ENCODE results near the gene EVA1A.

Gene EVA1A

GRCh38 chr2:75541430-75541829, 19.3 kb downstream of the EVA1A start:
- Histone ChIP-seq H3K4me3 (ENCODE audit: low read length) (no peak overlapping the region), H3K36me3 (ENCODE audit: control insufficient read depth, insufficient read depth, low read length) (no peaks in the 10 kb centered on the region), H3K27me3 (ENCODE audit: control insufficient read depth, insufficient read depth, low read length) (no peaks in the 10 kb centered on the region), H3K4me1 (ENCODE audit: control insufficient read depth, insufficient read depth, low read length) (no peaks in the 10 kb centered on the region), H3K27ac (ENCODE audit: low read depth, low read length) (no peak overlapping the region), H3K9ac (ENCODE audit: low read length) (no peak overlapping the region)

GRCh38 chr2:75540994-75541393, 19.7 kb downstream of the EVA1A start:
- Histone ChIP-seq H3K27me3 (ENCODE audit: control insufficient read depth, insufficient read depth, low read length) (no peaks in the 10 kb centered on the region), H3K27ac (ENCODE audit: low read depth, low read length) (no peak overlapping the region), H3K4me1 (ENCODE audit: control insufficient read depth, insufficient read depth, low read length) (no peaks in the 10 kb centered on the region), H3K4me3 (ENCODE audit: low read length) (no peak overlapping the region), H3K9ac (ENCODE audit: low read length) (no peak overlapping the region), H3K36me3 (ENCODE audit: control insufficient read depth, insufficient read depth, low read length) (no peaks in the 10 kb centered on the region)

GRCh38 chr2:75539955-75540716, 20.6 kb downstream of the EVA1A start:
- no peak overlapping the region for H3K4me3 ChIP-seq (ENCODE audit: low read length)
- H3K36me3 ChIP-seq (ENCODE audit: control insufficient read depth, insufficient read depth, low read length), result no peaks in the 10 kb centered on the region
- H3K9ac ChIP-seq (ENCODE audit: low read length), result no peak overlapping the region
- no peak overlapping the region for H3K27ac ChIP-seq (ENCODE audit: low read depth, low read length)
- H3K27me3 ChIP-seq (ENCODE audit: control insufficient read depth, insufficient read depth, low read length), result no peaks in the 10 kb centered on the region
- no peaks in the 10 kb centered on the region for H3K4me1 ChIP-seq (ENCODE audit: control insufficient read depth, insufficient read depth, low read length)

- Histone ChIP-seq H3K9ac (ENCODE audit: low read length) (no peak overlapping the region), H3K4me3 (ENCODE audit: low read length) (no peak overlapping the region), H3K4me1 (ENCODE audit: control insufficient read depth, insufficient read depth, low read length) (no peaks in the 10 kb centered on the region), H3K36me3 (ENCODE audit: control insufficient read depth, insufficient read depth, low read length) (no peaks in the 10 kb centered on the region), H3K27me3 (ENCODE audit: control insufficient read depth, insufficient read depth, low read length) (no peaks in the 10 kb centered on the region), H3K27ac (ENCODE audit: low read depth, low read length) (no peak overlapping the region)
These were observed 21.9 kb downstream of the EVA1A start for GRCh38 chr2:75538521-75539490.

GRCh38 chr2:75537658-75538057, 23.1 kb downstream of the EVA1A start:
- H3K4me1 ChIP-seq (ENCODE audit: control insufficient read depth, insufficient read depth, low read length), result no peaks in the 10 kb centered on the region
- no peak overlapping the region for H3K9ac ChIP-seq (ENCODE audit: low read length)
- H3K27ac ChIP-seq (ENCODE audit: low read depth, low read length), result no peak overlapping the region
- no peaks in the 10 kb centered on the region for H3K36me3 ChIP-seq (ENCODE audit: control insufficient read depth, insufficient read depth, low read length)
- no peaks in the 10 kb centered on the region for H3K27me3 ChIP-seq (ENCODE audit: control insufficient read depth, insufficient read depth, low read length)
- no peak overlapping the region for H3K4me3 ChIP-seq (ENCODE audit: low read length)

- H3K36me3 ChIP-seq (ENCODE audit: control insufficient read depth, insufficient read depth, low read length), result no peaks in the 10 kb centered on the region
- H3K27me3 ChIP-seq (ENCODE audit: control insufficient read depth, insufficient read depth, low read length), result no peaks in the 10 kb centered on the region
- no peaks in the 10 kb centered on the region for H3K4me1 ChIP-seq (ENCODE audit: control insufficient read depth, insufficient read depth, low read length)
- H3K4me3 ChIP-seq (ENCODE audit: low read length), result no peak overlapping the region
- no peak overlapping the region for H3K27ac ChIP-seq (ENCODE audit: low read depth, low read length)
- no peak overlapping the region for H3K9ac ChIP-seq (ENCODE audit: low read length)
These were observed 27.6 kb downstream of the EVA1A start for GRCh38 chr2:75533135-75533534.

- no peak overlapping the region for H3K9ac ChIP-seq (ENCODE audit: low read length)
- H3K4me1 ChIP-seq (ENCODE audit: control insufficient read depth, insufficient read depth, low read length), result no peaks in the 10 kb centered on the region
- H3K36me3 ChIP-seq (ENCODE audit: control insufficient read depth, insufficient read depth, low read length), result no peaks in the 10 kb centered on the region
- no peaks in the 10 kb centered on the region for H3K27me3 ChIP-seq (ENCODE audit: control insufficient read depth, insufficient read depth, low read length)
- H3K27ac ChIP-seq (ENCODE audit: low read depth, low read length), result no peak overlapping the region
- no peak overlapping the region for H3K4me3 ChIP-seq (ENCODE audit: low read length)
These were observed 28.3 kb downstream of the EVA1A start for GRCh38 chr2:75532488-75532887.

- no peaks in the 10 kb centered on the region for H3K36me3 ChIP-seq (ENCODE audit: control insufficient read depth, insufficient read depth, low read length)
- H3K27me3 ChIP-seq (ENCODE audit: control insufficient read depth, insufficient read depth, low read length), result no peaks in the 10 kb centered on the region
- no peak overlapping the region for H3K9ac ChIP-seq (ENCODE audit: low read length)
- H3K4me1 ChIP-seq (ENCODE audit: control insufficient read depth, insufficient read depth, low read length), result no peaks in the 10 kb centered on the region
- H3K4me3 ChIP-seq (ENCODE audit: low read length), result no peak overlapping the region
- no peak overlapping the region for H3K27ac ChIP-seq (ENCODE audit: low read depth, low read length)
These were observed 32.3 kb downstream of the EVA1A start for GRCh38 chr2:75528221-75528977.

GRCh38 chr2:75527676-75528075, 33.1 kb downstream of the EVA1A start:
- Histone ChIP-seq H3K27me3 (ENCODE audit: control insufficient read depth, insufficient read depth, low read length) (no peaks in the 10 kb centered on the region), H3K4me3 (ENCODE audit: low read length) (no peak overlapping the region), H3K36me3 (ENCODE audit: control insufficient read depth, insufficient read depth, low read length) (no peaks in the 10 kb centered on the region), H3K27ac (ENCODE audit: low read depth, low read length) (no peak overlapping the region), H3K4me1 (ENCODE audit: control insufficient read depth, insufficient read depth, low read length) (no peaks in the 10 kb centered on the region), H3K9ac (ENCODE audit: low read length) (no peak overlapping the region)

GRCh38 chr2:75526842-75527241, 33.9 kb downstream of the EVA1A start:
- Histone ChIP-seq H3K4me1 (ENCODE audit: control insufficient read depth, insufficient read depth, low read length) (no peaks in the 10 kb centered on the region), H3K36me3 (ENCODE audit: control insufficient read depth, insufficient read depth, low read length) (no peaks in the 10 kb centered on the region), H3K27me3 (ENCODE audit: control insufficient read depth, insufficient read depth, low read length) (no peaks in the 10 kb centered on the region), H3K4me3 (ENCODE audit: low read length) (no peak overlapping the region), H3K27ac (ENCODE audit: low read depth, low read length) (no peak overlapping the region), H3K9ac (ENCODE audit: low read length) (no peak overlapping the region)

GRCh38 chr2:75525434-75526310, 35.1 kb downstream of the EVA1A start:
- Histone ChIP-seq H3K27me3 (ENCODE audit: control insufficient read depth, insufficient read depth, low read length) (no peaks in the 10 kb centered on the region), H3K36me3 (ENCODE audit: control insufficient read depth, insufficient read depth, low read length) (no peaks in the 10 kb centered on the region), H3K4me1 (ENCODE audit: control insufficient read depth, insufficient read depth, low read length) (no peaks in the 10 kb centered on the region), H3K9ac (ENCODE audit: low read length) (no peak overlapping the region), H3K4me3 (ENCODE audit: low read length) (no peak overlapping the region), H3K27ac (ENCODE audit: low read depth, low read length) (no peak overlapping the region)

All from rectal smooth muscle tissue (tissue), 1 donor.